GM12878 (cell line): Measurements from ENCODE around the gene DUSP22. TPM values are rescaled to one million over a fixed set of nuclear protein-coding genes. Genes with fewer than 3 reads are reported as not detected.
A peak's percentile ranks its signal among the peaks of the same experiment; 100 is the strongest.

Experiments used
- ATAC-seq: fragments of 200-7000 bp; cut with Tn5 transposase; 3 replicates; pipeline ENCODE4 v1.9.1; 2020; ENCODE audit warnings: mild to moderate bottlenecking, moderate library complexity
- BruUV-seq: library from RNA; stranded (reverse); fragments of 400-500 nt; replicated peaks from 2 replicates; lab custom pipeline; 2021; lab: Mats Ljungman, UMichigan
- CTCF ChIA-PET: fragments of 300-600 bp; sonication (Branson Sonifier 250); formaldehyde crosslinking; extraction: SDS; loops from one replicate; lab custom pipeline; 2021; ENCODE audit warnings: inconsistent platforms; lab: Yijun Ruan, JAX
- POLR2A ChIA-PET: fragments of 350-600 bp; formaldehyde crosslinking; extraction: SDS; loops from one replicate; lab custom pipeline; 2021; ENCODE audit warnings: inconsistent platforms; lab: Charles Lee
- RAD21 ChIA-PET: fragments of 300-600 bp; sonication (Branson Sonifier 250); formaldehyde crosslinking; loops from one replicate; lab custom pipeline; 2023; ENCODE audit warnings: antibody characterized with exemption; ENCODE audit not compliant: unreplicated experiment; lab: Charles Lee
- SMC1A ChIA-PET: fragments of 300-600 bp; sonication (Branson Sonifier 250); formaldehyde crosslinking; loops from one replicate; lab custom pipeline; 2023; ENCODE audit not compliant: unreplicated experiment, uncharacterized antibody; lab: Charles Lee
- DNase-seq: peaks from one replicate; pipeline ENCODE4 v3.0.0-alpha.2; 2011; ENCODE audit warnings: low read depth, low spot score
- FAIRE-seq: peaks from 3 replicates; lab custom pipeline; 2011; peaks lifted over from hg19 to GRCh38; lab: Jason Lieb, UNC
- H2AFZ ChIP-seq: 2 replicates; pipeline ENCODE4 v1.6.0; 2011; ENCODE audit warnings: low read depth, low read length, control low read depth; ENCODE audit not compliant: control insufficient read depth
- H3K27ac ChIP-seq: 2 replicates; pipeline ENCODE4 v1.5.1; 2011; ENCODE audit warnings: control low read depth; ENCODE audit not compliant: control insufficient read depth, insufficient read depth
- H3K27me3 ChIP-seq, 2 experiments: replicated peaks in 1 of 2; 2 replicates each; pipeline versions ENCODE4 v1.6.0 to v1.6.1; 2011; ENCODE audit warnings: low read length in 1 of 2; ENCODE audit not compliant: control insufficient read depth in 2 of 2, insufficient read depth in 2 of 2
- H3K36me3 ChIP-seq, 2 experiments: 2 replicates each; pipeline ENCODE4 v1.5.1; 2011; ENCODE audit warnings: low read length in 1 of 2; ENCODE audit not compliant: control insufficient read depth in 2 of 2, insufficient read depth in 2 of 2
- H3K4me1 ChIP-seq: 2 replicates; pipeline ENCODE4 v1.6.1; 2011; ENCODE audit warnings: mild to moderate bottlenecking, low read length, moderate library complexity, mixed read lengths; ENCODE audit not compliant: control insufficient read depth, insufficient read depth
- H3K4me2 ChIP-seq: 2 replicates; pipeline ENCODE4 v1.6.0; 2011; ENCODE audit warnings: control low read depth; ENCODE audit not compliant: control insufficient read depth, insufficient read depth
- H3K4me3 ChIP-seq: fragments of 200-600 bp; sonication (generic); 2 replicates; pipeline ENCODE4 v1.5.1; 2016
- H3K79me2 ChIP-seq: 2 replicates; pipeline ENCODE4 v1.6.0; 2011; ENCODE audit warnings: low read length; ENCODE audit not compliant: control insufficient read depth, insufficient read depth
- H3K9ac ChIP-seq: 2 replicates; pipeline ENCODE4 v1.8.0; 2011; ENCODE audit warnings: low read length, control low read depth, mixed read lengths; ENCODE audit not compliant: control insufficient read depth, insufficient read depth
- H3K9me3 ChIP-seq: replicated peaks from 3 replicates; pipeline ENCODE4 v1.5.1; 2011; ENCODE audit warnings: mild to moderate bottlenecking, low read length; ENCODE audit not compliant: control insufficient read depth, insufficient read depth
- H4K20me1 ChIP-seq: 2 replicates; pipeline ENCODE4 v1.6.0; 2011; ENCODE audit not compliant: control insufficient read depth, insufficient read depth
- BCLAF1 ChIP-seq: fragments of 450-650 bp; IDR thresholded peaks from 2 replicates; pipeline ENCODE4 v1.6.1; 2017; ENCODE audit warnings: antibody characterized with exemption, mild to moderate bottlenecking, moderate library complexity
- CBFB ChIP-seq: IDR thresholded peaks from 2 replicates; pipeline ENCODE4 v1.6.1; 2016; ENCODE audit warnings: antibody characterized with exemption, low read depth
- ESRRA ChIP-seq: IDR thresholded peaks from 2 replicates; pipeline ENCODE4 v1.6.1; 2012; ENCODE audit warnings: mild to moderate bottlenecking, low read length, improper control_type of control experiment
- FOXK2 ChIP-seq: fragments of 450-650 bp; IDR thresholded peaks from 2 replicates; pipeline ENCODE4 v1.6.1; 2017; ENCODE audit warnings: mild to moderate bottlenecking, moderate library complexity
- IRF4 ChIP-seq: IDR thresholded peaks from 2 replicates; pipeline ENCODE4 v1.6.1; 2011; ENCODE audit warnings: low read depth, low read length
- NBN ChIP-seq: fragments of 450-650 bp; IDR thresholded peaks from 2 replicates; pipeline ENCODE4 v1.6.1; 2016
- SMAD5 ChIP-seq: IDR thresholded peaks from 2 replicates; pipeline ENCODE4 v1.6.1; 2016; ENCODE audit warnings: antibody characterized with exemption, low read depth
- ZNF274 ChIP-seq: IDR thresholded peaks from one replicate; pipeline ENCODE4 v1.8.0; 2011; ENCODE audit not compliant: insufficient read length, insufficient read depth
- WGBS: methylation state at CpG from one replicate; pipeline ENCODE4 v1.1.6; 2016; ENCODE audit warnings: low lambda C conversion rate; ENCODE audit not compliant: insufficient replicate concordance, insufficient coverage; ENCODE audit errors: missing lambda C conversion rate; 5-methylcytosine and 5-hydroxymethylcytosine counted together
- in situ Hi-C: fragments of 300-500 bp; cut with MboI; formaldehyde crosslinking; loops from 9 replicates; pipeline ENCODE4 v1.14.3; 2018; ENCODE audit warnings: mixed read lengths
- intact Hi-C: fragments of 100-400 bp; cut with micrococcal nuclease; formaldehyde crosslinking; loops from one replicate; pipeline ENCODE4 v1.14.2; 2022; ENCODE audit not compliant: unreplicated experiment
- polyA plus RNA-seq, 11 experiments: library from polyadenylated mRNA; depleted of rRNA in 4 of 11; unstranded in 6 of 11; stranded (reverse) in 5 of 11; fragments of >200 nt; fragmentation: Nextera tagmentation in 4 of 11; fragmentation: Illumina TruSeq in 1 of 11; extraction: Ambion mirVana in 4 of 11; extraction: Trizol in 1 of 11; gene quantifications; 1 replicate in 1 of 11; 2 replicates in 10 of 11; pipeline versions ENCODE4 v1.2.1 to v1.2.3, GENCODE V29; 2011 to 2016; ENCODE audit warnings: inconsistent platforms in 2 of 11, missing spikeins in 2 of 11, low read depth in 1 of 11
- total RNA-seq, 4 experiments: library from RNA; depleted of rRNA in 3 of 4; stranded (reverse); fragments of >200 nt in 3 of 4; fragmentation: Illumina TruSeq in 1 of 4; extraction: Trizol in 1 of 4; gene quantifications; 2 replicates each; pipeline versions ENCODE4 v1.2.1 to v1.2.3, GENCODE V29; 2013 to 2021

DUSP22 gene
- total and polyA plus RNA-seq, 10 of the 15 experiments (the other 5 are each of a cell fraction or from before 2014, with no cell fraction given), result 78.9 to 156 (median 107) TPM

- DNase-seq (no peak), FAIRE-seq (no peak), ATAC-seq (no peak)
- no peak overlapping the region for H3K4me3 ChIP-seq
- peak overlapping the region; percentile 92; the same call in 1 of the 2 replicates for H3K27ac ChIP-seq
- ChIA-PET RAD21 (interaction anchor here (1.6 to 13.0 kb wide), 13 partner anchors 8 to 134 kb away, joined by 5 to 256 read pairs (median 17); partner anchors contain the start of gene DUSP22), SMC1A (interaction anchor here (0.8 to 13.7 kb wide), 13 partner anchors 10 to 75 kb away, joined by 3 to 707 read pairs (median 13); no protein-coding TSS in a partner anchor), POLR2A (interaction anchor here (1.2 to 13.8 kb wide), 7 partner anchors 8 to 77 kb away, joined by 3 to 227 read pairs (median 26); no protein-coding TSS in a partner anchor), CTCF (interaction anchor here (0.9 to 4.4 kb wide), 9 partner anchors 8 to 60 kb away, joined by 3 to 69 read pairs (median 10); no protein-coding TSS in a partner anchor)
- no peaks in the 10 kb centered on the region for H3K9me3 ChIP-seq
- TF ChIP-seq BCLAF1, result no peak
- no peak for TF ChIP-seq ESRRA
- no peak for TF ChIP-seq IRF4
- no peak for TF ChIP-seq ZNF274
- no peak for TF ChIP-seq NBN
- TF ChIP-seq CBFB, result no peak
- no peak for TF ChIP-seq FOXK2
- no peak for TF ChIP-seq SMAD5
- peaks cover 77% of the 10 kb centered on the region for H3K79me2 ChIP-seq
- in situ Hi-C loops (no loop called here), intact Hi-C loops (loop anchor here (5.0 kb wide), 1 partner anchor 137 kb away; no protein-coding TSS in a partner anchor)
- H3K4me1 ChIP-seq, result peaks cover 85% of the 10 kb centered on the region
- 80% methylated on average over 19 of the region's 19 CpGs for WGBS
- peak overlapping the region; percentile 23; the same call in 1 of the 2 replicates for H3K4me2 ChIP-seq
- no peak overlapping the region for H3K9ac ChIP-seq
- H3K27me3 ChIP-seq, result no peaks in the 10 kb centered on the region
- H4K20me1 ChIP-seq, result no peaks in the 10 kb centered on the region
- H2AFZ ChIP-seq, result no peak overlapping the region
- H3K36me3 ChIP-seq, result peaks cover 23 to 24% of the 10 kb centered on the region in 2 experiments
- BruUV-seq, result no TSS peak
These were observed 31.9 kb downstream of the DUSP22 start for GRCh38 chr6:324116-324728.
